Body of pancreas (tissue), 4 donors: Measurements from ENCODE around the gene LAMA2.

Experiments used
- POLR2A ChIP-seq, 3 donors: fragments of 450-650 bp; IDR thresholded peaks; one replicate each; pipeline ENCODE4 v1.6.1; 2016; ENCODE audit warnings: antibody characterized with exemption in 3 of 3, mild to moderate bottlenecking in 2 of 3
- TF ChIP-seq, protein P1 (sequence below), 7 experiments: fragments of 450-650 bp in 4 of 7; fragments of 200-600 bp in 3 of 7; sonication (generic) in 3 of 7; IDR thresholded peaks; one replicate each; pipeline ENCODE4 v1.5.1; 2016 to 2019; ENCODE audit warnings: antibody characterized with exemption in 7 of 7

DNA sequence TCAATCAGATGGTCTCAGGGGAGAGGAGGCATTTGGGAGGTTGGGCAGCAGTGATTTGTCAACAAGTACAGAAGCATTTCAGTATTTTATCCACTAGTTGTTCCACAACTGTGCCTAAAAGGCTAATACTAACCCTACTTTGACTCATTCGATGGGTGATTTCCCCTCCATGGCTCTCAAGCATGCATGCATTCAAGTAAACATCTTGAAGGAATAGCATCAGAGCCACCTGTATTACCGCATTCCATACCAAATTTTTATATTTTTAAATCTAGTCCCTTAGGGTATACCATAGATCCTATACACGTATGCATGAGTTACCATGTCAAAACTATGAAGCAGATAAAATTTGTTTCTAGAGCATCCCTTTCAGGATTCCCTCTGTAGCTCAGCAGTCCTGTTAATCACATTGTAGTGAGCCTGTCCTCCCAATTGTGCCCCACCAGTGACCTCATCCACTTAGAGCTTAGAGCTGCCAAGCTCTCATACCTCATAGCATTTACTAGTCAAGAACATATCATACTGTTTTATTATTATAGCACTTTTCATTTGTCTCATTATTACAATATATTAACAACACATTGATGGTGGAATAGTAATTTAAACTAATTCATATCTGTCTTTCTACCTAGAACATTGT, 213.8 kb downstream of the LAMA2 start:
- TF ChIP-seq, protein P1, sequence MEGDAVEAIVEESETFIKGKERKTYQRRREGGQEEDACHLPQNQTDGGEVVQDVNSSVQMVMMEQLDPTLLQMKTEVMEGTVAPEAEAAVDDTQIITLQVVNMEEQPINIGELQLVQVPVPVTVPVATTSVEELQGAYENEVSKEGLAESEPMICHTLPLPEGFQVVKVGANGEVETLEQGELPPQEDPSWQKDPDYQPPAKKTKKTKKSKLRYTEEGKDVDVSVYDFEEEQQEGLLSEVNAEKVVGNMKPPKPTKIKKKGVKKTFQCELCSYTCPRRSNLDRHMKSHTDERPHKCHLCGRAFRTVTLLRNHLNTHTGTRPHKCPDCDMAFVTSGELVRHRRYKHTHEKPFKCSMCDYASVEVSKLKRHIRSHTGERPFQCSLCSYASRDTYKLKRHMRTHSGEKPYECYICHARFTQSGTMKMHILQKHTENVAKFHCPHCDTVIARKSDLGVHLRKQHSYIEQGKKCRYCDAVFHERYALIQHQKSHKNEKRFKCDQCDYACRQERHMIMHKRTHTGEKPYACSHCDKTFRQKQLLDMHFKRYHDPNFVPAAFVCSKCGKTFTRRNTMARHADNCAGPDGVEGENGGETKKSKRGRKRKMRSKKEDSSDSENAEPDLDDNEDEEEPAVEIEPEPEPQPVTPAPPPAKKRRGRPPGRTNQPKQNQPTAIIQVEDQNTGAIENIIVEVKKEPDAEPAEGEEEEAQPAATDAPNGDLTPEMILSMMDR (IDR thresholded peaks at IDR 0.05) = no peak
- TF ChIP-seq POLR2A (IDR thresholded peaks at IDR 0.05) = no peak
